ENCODE measurements around the gene APCDD1.

Gene APCDD1

DNA sequence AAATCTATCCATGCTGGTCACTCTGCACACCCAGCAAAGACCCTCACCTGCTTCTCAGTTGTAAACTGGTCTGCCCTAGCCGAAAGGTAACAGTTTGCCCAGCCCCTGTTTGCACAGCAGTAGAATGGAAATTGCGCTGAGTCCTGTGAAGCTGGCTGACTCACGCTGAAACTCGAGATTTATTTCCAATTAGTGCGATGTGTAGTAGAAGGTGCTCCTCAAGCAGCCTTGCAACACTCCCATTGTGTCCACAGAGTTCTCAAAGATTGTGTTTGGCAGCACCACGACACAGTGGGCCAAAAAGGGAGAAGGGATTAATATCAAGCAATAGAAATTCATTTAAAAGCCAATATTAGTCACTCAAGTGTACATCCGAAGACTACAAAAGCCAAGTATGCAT, 21.7 kb upstream of the APCDD1 start:
- no peak for DNase-seq (ENCODE audit: low spot score)

DNA sequence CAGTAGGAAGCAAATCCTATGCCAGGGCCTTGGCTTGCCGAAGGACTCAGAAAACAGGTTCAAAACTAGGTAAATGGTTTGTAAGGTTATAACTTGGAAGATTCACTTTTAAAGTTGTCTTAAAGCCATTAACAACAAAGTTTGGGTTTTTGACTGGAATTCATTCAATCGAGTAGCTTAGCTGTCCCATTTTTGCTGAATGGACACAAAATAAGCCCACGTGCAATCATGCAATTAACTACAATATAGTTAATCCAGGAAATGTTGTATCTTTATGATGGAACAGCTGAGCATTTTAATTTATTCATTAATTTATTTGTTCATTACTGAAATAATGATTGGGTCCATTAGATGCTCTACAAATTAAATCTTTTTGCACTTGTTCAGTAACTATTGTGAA, 18.3 kb upstream of the APCDD1 start:
- DNase-seq (ENCODE audit: low spot score) = no peak

DNA sequence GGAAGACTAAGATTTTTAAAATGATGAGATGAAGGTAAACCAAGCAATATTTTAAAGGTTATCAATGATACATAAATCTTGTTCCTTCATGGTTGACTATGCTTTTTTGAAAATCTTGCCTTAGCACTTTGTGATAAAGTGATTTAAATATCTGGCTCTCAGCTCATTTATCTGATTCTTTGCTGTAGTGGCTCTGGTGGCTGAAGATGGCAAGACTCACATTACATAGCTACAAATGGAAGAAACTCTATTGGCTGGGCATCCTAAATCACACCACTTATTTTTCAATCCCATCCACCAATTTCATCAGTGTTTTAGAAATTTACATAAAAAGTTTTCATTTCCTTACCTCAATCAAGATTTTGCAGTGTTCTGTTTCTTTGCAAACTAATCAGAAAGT, 16.6 kb upstream of the APCDD1 start:
- no peak for DNase-seq (ENCODE audit: low spot score)

- DNase-seq (ENCODE audit: low spot score) = no peak
These were observed 14.5 kb upstream of the APCDD1 start for GRCh38 chr18:10439898-10440297.

- DNase-seq (ENCODE audit: low spot score) = no peak
These were observed 13.6 kb upstream of the APCDD1 start for GRCh38 chr18:10440884-10441283.

GRCh38 chr18:10441472-10441871, 13.0 kb upstream of the APCDD1 start:
- DNase-seq (ENCODE audit: low spot score) = no peak

DNA sequence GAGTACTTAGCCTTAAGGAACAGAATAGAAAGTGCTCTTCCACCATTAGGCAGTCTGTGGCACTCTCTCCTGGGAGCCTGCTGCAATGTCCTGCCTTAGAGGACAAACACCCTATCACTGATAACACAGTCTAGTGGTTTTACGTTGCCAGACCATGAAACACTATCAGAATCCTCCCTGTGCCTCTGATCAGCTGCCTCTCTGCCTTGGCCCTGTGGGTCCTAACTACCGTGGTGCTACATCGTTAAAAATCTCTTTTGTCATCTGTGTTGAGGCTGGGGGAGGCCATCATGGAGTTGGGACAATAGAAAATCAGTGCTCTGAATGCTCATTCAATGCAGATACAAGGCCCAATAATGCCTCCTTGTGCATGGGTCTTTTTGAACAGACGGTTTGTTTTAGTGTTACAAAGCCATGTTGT, 11.9 kb upstream of the APCDD1 start:
- DNase-seq (ENCODE audit: low spot score) = no peak

DNA sequence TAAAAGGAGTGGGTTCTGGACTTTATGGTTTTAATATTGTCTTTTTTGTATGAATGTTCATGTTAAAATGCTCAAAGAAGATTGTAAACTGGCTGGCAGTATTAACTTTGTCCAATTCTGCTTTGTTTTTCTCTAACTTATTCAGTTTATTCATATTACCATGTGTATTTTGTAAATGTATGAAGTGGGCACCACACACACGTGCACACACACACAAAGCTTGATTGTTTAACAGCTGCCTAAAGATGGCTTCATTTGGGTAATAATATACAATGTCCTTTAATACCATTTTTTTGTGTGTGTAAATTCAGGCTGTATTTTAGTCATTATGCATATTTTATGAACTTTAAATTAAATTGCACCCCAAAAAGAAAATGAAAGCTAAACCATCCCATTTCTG, 11.4 kb upstream of the APCDD1 start:
- no peak for DNase-seq (ENCODE audit: low spot score)

DNA sequence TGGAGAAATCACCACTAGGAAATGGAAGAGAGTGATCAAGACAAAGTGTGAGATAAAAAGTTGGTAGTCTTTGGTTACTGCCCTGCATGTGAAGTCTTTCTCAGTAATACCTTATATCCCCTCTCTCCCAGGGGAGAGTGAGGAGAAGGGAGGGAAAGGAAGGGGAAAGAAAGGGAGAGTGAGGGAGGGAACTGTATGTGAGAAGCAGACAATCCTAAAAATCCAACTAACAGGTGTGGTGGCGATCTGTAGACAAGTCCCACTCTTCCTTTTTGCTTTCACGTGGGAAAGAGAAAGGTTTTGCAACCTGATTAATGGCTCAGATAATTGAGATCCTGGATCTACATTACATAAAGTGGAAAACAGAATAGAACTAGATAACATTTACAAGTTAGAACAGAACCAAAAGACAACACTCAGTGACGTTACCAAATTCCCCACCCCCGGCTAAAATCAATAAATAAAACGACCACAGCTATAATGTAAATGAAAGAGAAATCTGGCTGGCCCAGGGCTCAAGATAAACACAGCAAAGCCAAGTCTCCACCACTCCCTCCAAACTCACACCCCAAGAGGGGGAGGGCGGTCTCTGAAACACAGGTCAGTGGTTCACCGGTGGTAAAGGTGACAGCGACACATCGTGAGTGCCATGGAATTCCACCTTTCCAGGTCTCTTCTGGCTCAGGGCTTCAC, 10.0 kb upstream of the APCDD1 start:
- DNase-seq (ENCODE audit: low spot score) = no peak

DNA sequence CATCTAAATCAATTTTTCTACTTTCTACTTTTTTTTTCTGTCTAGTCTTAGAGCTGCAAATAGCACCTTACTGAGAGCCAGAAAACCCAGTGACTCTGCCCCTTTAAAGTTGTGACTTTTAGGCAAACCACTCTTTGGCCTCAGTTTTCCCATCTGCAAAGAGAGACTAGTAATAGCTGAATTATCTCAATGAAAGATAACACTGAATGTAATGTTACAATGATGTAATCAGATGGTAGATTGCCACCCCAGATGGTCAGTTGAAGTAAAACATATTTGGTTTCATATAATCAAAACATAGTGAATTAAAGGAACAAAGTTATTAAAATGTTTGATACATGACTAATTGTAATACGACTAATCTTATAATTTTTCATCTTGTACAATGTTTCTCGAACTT, 5.0 kb upstream of the APCDD1 start:
- DNase-seq (ENCODE audit: low spot score) = no peak

DNA sequence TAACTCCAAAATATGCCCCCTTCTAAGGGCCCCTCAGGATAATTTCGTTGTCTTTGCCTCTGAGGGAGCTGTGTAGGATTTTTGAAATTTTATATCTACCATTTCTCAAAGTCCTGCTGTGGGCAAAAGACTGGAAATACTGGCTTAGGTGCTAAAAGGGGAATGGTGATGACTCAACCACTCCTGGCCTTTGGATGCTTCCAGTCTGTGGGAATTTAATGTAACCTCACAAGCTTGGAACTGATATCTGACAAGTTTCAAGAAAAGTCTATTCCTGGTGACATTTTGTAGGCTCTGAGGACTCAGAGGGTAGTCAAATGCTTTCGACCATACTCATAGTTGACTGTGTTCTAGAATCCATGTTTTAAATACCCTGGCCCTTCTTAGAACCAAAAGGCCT, 3.4 kb upstream of the APCDD1 start:
- DNase-seq (ENCODE audit: low spot score) = no peak

GRCh38 chr18:10453261-10453805, 1.1 kb upstream of the APCDD1 start:
- no peak for DNase-seq (ENCODE audit: low spot score)

DNA sequence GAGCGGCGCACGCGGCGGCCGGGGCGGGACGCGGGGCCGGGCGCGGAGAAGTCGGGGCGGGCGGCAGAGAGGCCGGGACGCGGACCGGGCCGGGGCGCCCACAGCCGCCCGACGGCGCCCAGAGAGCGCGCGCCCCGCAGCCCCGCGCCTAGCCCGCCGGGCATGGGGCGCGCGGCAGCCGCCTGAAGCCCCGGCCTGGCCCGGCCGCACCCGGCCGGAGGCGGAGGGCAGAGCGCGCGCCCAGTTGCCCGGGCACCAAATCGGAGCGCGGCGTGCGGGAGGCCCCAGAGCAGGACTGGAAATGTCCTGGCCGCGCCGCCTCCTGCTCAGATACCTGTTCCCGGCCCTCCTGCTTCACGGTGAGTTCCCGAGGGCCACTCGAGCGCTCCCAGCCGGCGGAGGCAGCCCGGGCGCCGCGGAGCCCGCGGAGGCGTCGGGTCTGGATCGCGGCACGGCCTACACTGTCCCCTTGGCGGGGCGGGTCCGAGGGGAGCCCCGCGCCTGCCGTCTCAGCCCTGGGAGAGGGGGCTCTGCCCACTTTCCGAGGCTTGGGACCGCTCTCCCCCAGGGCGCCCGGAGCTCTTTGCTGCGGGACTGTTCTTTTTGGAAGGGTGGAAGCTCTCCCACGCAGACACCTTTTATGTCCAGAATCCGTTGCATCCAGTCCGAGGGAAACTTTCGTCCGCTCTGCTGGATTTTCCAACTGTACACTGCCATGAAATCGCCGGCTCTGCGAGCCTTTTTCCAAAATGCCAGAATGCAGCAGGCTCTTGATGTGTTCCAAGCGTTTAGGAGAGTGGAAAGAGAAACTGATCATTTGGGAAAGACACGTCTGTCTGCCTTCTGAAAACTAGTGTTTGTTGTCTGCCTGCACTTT, 484 bp downstream of the APCDD1 start:
- no peak for DNase-seq (ENCODE audit: low spot score)

GRCh38 chr18:10455726-10456453, 1.5 kb downstream of the APCDD1 start:
- DNase-seq (ENCODE audit: low spot score) = no peak

GRCh38 chr18:10456718-10457117, 2.3 kb downstream of the APCDD1 start:
- DNase-seq (ENCODE audit: low spot score) = no peak

DNA sequence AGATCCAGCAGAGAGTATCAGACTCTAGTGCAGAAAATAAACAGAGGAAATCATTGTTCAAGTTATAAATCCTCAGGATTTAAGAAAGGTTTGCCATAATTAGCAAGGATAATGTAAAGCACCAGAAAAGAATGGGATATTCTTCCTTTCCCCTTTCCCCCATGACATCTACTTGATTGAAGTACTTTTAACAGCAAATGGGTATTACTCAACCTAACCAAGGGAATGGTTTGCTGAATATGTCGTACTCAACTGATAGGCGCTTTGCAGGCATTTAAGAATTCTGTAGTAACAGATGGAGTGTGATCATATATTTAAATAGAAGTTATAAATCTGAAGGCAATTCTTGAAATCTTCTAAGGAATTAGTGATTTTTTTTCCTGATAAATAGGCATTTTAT, 2.7 kb downstream of the APCDD1 start:
- no peak for DNase-seq (ENCODE audit: low spot score)

GRCh38 chr18:10457767-10458166, 3.3 kb downstream of the APCDD1 start:
- DNase-seq (ENCODE audit: low spot score) = no peak

- no peak for DNase-seq (ENCODE audit: low spot score)
These were observed 4.3 kb downstream of the APCDD1 start for GRCh38 chr18:10458691-10459090.

DNA sequence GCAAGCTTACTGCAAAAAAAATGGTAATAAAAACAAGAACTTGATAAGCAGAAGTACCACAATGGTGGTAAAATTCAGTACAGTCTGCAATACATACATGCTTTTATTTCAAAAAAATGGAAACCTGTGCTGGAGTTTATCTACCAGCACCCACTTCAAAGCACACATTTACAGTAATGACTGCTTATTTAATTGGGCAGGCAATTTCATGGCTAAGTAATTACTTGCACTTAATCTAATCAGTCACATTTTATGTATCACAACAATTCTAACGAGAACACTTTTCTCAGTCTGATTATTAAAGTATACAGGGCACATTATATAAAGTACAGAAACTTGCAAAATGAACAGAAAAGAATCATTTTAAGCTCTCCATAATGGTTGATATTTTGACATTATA, 5.2 kb downstream of the APCDD1 start:
- no peak for DNase-seq (ENCODE audit: low spot score)

DNA sequence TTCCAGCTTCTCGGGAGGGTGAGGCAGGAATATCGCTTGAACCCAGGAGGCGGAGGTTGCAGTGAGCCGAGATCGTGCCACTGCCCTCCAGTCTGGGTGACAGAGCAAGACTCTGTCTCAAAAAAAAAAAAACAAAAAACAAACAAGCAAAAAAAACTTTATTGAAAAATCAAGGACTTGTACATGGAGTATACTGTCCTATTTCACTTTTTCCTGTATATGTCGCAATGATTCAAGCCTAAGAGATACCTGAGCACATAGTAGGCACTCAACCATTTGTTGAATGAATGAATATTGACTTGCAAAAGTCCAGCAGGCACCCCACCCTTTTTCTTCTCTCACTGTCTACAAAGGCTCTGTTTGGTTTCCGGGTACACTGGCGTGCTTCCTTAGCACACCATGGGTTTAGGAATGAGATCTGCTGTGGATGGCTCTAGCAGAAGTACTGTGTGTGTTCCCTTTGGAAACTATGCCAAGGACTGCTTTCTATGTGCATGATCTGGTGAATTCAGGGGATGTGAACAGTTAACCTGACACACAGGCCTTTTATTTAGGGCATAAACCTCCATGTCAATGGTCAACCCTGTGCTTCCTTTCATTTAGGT, 6.1 kb downstream of the APCDD1 start:
- no peak for DNase-seq (ENCODE audit: low spot score)

DNA sequence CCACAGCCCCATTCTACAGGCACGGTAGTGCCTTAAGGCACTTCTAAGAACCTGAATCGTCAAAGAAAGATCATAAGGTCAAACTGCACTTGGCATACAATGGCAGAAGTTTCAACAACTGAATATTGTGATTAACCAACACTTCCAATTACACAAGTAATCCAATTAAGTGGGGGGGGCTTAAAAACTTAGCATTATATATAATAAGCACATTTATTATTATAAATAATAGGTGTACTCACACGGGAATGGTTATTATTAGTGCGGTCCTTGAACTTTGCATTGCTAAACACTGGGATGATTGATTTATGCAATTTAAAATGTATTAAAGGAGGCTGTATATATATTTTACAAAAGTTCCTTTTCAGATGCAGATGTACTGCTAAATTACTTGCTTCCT, 7.6 kb downstream of the APCDD1 start:
- DNase-seq (ENCODE audit: low spot score) = no peak

- DNase-seq (ENCODE audit: low spot score) = no peak
These were observed 8.2 kb downstream of the APCDD1 start for GRCh38 chr18:10462597-10462996.

Data from CD4-positive, alpha-beta T cell treated with Interleukin-6 at 100 ng/mL for 8 hours (primary cell).